T-helper 2 cell treated with Interferon-gamma antibody and Interleukin-4, amounts not matched to agents 5 μg/mL and 100 μg/mL, for 36 hours (primary cell): ENCODE data around the gene CDK9.

ENCODE experiments used
- DNase-seq: peaks from one replicate; pipeline ENCODE4 v3.0.0; 2021; ENCODE audit warnings: low spot score
- H3K27ac Mint-ChIP-seq: one replicate; pipeline ENCODE4 v1.8.0; 2021; ENCODE audit warnings: mild to moderate bottlenecking, mixed read lengths
- H3K27me3 Mint-ChIP-seq: one replicate; pipeline ENCODE4 v1.8.0; 2021; ENCODE audit warnings: low read depth, mixed read lengths
- H3K36me3 Mint-ChIP-seq: one replicate; pipeline ENCODE4 v1.8.0; 2021; ENCODE audit warnings: low read depth, mixed read lengths
- H3K4me1 Mint-ChIP-seq: one replicate; pipeline ENCODE4 v1.8.0; 2021; ENCODE audit warnings: low read depth, mixed read lengths
- H3K4me3 Mint-ChIP-seq: one replicate; pipeline ENCODE4 v1.8.0; 2022; ENCODE audit warnings: mild to moderate bottlenecking, moderate library complexity, mixed read lengths
- H3K9me3 Mint-ChIP-seq: one replicate; pipeline ENCODE4 v1.8.0; 2021; ENCODE audit warnings: mixed read lengths

Gene CDK9

GRCh38 chr9:127792417-127793031 lies 6.7 kb downstream of the CDK9 start:
- H3K27me3 Mint-ChIP-seq, result no peaks in the 10 kb centered on the region
- no peak for DNase-seq
- no peak overlapping the region for H3K27ac Mint-ChIP-seq
- no peak overlapping the region for H3K4me3 Mint-ChIP-seq
- no peaks in the 10 kb centered on the region for H3K9me3 Mint-ChIP-seq
- H3K36me3 Mint-ChIP-seq, result peaks cover 46% of the 10 kb centered on the region
- peaks cover 26% of the 10 kb centered on the region for H3K4me1 Mint-ChIP-seq

DNA sequence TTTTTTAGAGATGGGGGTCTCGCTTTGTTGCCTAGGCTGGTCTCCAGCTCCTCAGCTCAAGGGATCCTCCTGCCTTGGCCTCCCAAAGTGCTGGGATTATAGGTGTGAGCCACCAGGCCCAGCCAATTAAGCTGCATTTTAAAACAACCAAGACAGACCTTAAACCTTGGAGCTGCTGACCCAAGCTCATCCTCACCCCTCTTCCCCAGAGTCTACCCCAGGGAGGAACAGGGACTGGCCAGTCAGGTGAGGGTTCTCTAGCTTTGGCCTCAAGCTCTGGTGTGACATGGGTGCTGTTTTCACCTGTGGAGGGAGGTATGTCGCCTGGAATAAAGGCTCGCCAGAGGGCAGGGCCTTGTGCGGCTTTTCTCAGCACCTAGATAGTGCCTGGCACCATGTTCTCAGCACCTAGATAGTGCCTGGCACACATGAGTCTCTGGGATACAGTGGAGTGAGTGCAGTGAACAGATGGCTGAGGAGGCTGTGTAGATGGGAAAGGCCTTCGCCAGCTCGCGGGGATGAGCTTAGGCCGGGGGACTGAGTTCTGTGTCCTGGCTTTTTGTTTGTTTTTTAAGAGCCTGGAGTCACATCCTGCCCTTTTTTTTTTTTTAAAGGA lies 7.4 kb downstream of the CDK9 start:
- Mint-ChIP-seq H3K36me3 (peaks cover 41% of the 10 kb centered on the region), H3K9me3 (no peaks in the 10 kb centered on the region), H3K4me1 (peaks cover 26% of the 10 kb centered on the region), H3K27me3 (no peaks in the 10 kb centered on the region), H3K27ac (peak overlapping the region; percentile 31), H3K4me3 (no peak overlapping the region)
- no peak for DNase-seq

GRCh38 chr9:127794001-127794791 lies 8.4 kb downstream of the CDK9 start:
- H3K27ac Mint-ChIP-seq, result no peak overlapping the region
- H3K4me1 Mint-ChIP-seq, result peaks cover 27% of the 10 kb centered on the region
- H3K9me3 Mint-ChIP-seq, result no peaks in the 10 kb centered on the region
- no peaks in the 10 kb centered on the region for H3K27me3 Mint-ChIP-seq
- peaks cover 32% of the 10 kb centered on the region for H3K36me3 Mint-ChIP-seq
- DNase-seq, result no peak
- no peak overlapping the region for H3K4me3 Mint-ChIP-seq

GRCh38 chr9:127796225-127796813 lies 10.5 kb downstream of the CDK9 start:
- Mint-ChIP-seq H3K27me3 (no peaks in the 10 kb centered on the region), H3K4me3 (peak overlapping the region; percentile 79), H3K4me1 (peaks cover 26% of the 10 kb centered on the region)

GRCh38 chr9:127796852-127797370 lies 11.1 kb downstream of the CDK9 start:
- H3K36me3 Mint-ChIP-seq, result peaks cover 17% of the 10 kb centered on the region
- no peaks in the 10 kb centered on the region for H3K9me3 Mint-ChIP-seq
- H3K27ac Mint-ChIP-seq, result peak overlapping the region; percentile 87
- no peak for DNase-seq
- H3K4me1 Mint-ChIP-seq, result peaks cover 26% of the 10 kb centered on the region
- H3K27me3 Mint-ChIP-seq, result no peaks in the 10 kb centered on the region
- peak overlapping the region; percentile 79 for H3K4me3 Mint-ChIP-seq

More at GRCh38 chr9:127796225-127796813, 10.5 kb downstream of the CDK9 start:
- Mint-ChIP-seq H3K36me3 (peaks cover 20% of the 10 kb centered on the region), H3K27ac (peak overlapping the region; percentile 87), H3K9me3 (no peaks in the 10 kb centered on the region)
- DNase-seq, result no peak

GRCh38 chr9:127801955-127802575 lies 16.2 kb downstream of the CDK9 start:
- H3K9me3 Mint-ChIP-seq, result no peaks in the 10 kb centered on the region
- H3K4me1 Mint-ChIP-seq, result peaks cover 26% of the 10 kb centered on the region
- DNase-seq, result no peak
- peak overlapping the region; percentile 86 for H3K4me3 Mint-ChIP-seq
- peak overlapping the region; percentile 76 for H3K27ac Mint-ChIP-seq
- H3K36me3 Mint-ChIP-seq, result peaks cover 9% of the 10 kb centered on the region
- H3K27me3 Mint-ChIP-seq, result no peaks in the 10 kb centered on the region

GRCh38 chr9:127802576-127803443 lies 17.0 kb downstream of the CDK9 start, which contains the start of gene FPGS:
TSS of gene FPGS (plus strand) at chr9:127802882. CDS start at chr9:127802925, 43 bp downstream.
- Mint-ChIP-seq H3K4me3 (peak within 1 kb of the TSS; percentile 97), H3K9me3 (no peaks in the 10 kb centered on the region), H3K27ac (peak within 1 kb of the TSS; percentile 94), H3K4me1 (peaks cover 19% of the 10 kb centered on the region), H3K27me3 (no peaks in the 10 kb centered on the region), H3K36me3 (peaks cover 17% of the 10 kb centered on the region)
- DNase-seq, result peak; percentile 82

DNA sequence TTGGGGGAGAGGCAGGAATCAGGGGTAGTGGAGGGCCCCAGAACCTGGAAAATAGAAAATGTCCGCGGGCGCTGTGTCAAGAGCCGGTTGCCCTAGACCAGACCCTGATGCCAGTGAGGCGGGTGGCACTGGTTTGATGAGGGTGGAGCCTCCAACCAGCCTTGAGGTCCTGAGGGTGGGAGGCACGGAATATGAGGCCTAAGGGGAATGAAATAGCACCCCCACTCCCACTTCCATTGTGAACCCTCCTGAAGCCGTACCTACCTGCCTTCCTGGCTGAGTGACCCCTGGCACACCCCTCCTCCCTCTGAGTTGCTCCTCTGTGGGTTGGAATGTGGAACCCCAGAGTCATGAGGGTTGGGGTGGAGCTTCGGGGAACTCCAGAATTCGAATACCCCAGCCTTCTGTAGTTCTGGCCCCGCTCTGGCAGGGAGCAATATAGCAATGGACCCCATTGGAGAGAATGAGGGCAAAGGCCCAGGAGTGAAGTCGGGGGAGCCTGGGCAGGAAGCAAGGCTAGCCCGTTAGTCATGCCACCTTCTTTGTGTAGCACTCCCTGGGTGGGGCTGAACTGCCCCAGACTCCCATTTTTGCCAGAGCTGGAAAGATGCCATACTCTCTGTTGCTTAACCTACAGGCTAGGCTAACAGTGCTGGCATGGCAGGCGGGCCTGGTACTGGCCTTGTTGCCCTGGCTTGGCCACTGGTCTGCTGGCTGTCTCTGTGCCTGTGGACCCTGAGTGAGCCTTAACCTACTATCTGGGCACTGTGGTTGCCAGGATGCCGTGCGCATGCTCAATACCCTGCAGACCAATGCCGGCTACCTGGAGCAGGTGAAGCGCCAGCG lies 17.9 kb downstream of the CDK9 start:
- H3K36me3 Mint-ChIP-seq, result peaks cover 20% of the 10 kb centered on the region
- H3K27me3 Mint-ChIP-seq, result no peaks in the 10 kb centered on the region
- peaks cover 17% of the 10 kb centered on the region for H3K4me1 Mint-ChIP-seq
- no peak for DNase-seq
- peak overlapping the region; percentile 97 for H3K4me3 Mint-ChIP-seq
- H3K9me3 Mint-ChIP-seq, result no peaks in the 10 kb centered on the region
- H3K27ac Mint-ChIP-seq, result peak overlapping the region; percentile 94

- Mint-ChIP-seq H3K4me3 (no peak overlapping the region), H3K36me3 (peaks cover 30% of the 10 kb centered on the region), H3K27me3 (no peaks in the 10 kb centered on the region), H3K4me1 (peaks cover 17% of the 10 kb centered on the region), H3K27ac (no peak overlapping the region), H3K9me3 (no peaks in the 10 kb centered on the region)
- no peak for DNase-seq
Measured at GRCh38 chr9:127805620-127806019, 19.8 kb downstream of the CDK9 start.

GRCh38 chr9:127806871-127807270 lies 21.0 kb downstream of the CDK9 start:
- H3K9me3 Mint-ChIP-seq, result no peaks in the 10 kb centered on the region
- peak overlapping the region; percentile 45 for H3K27ac Mint-ChIP-seq
- no peak for DNase-seq
- no peak overlapping the region for H3K4me3 Mint-ChIP-seq
- H3K27me3 Mint-ChIP-seq, result no peaks in the 10 kb centered on the region
- H3K36me3 Mint-ChIP-seq, result peaks cover 33% of the 10 kb centered on the region
- H3K4me1 Mint-ChIP-seq, result peaks cover 13% of the 10 kb centered on the region

DNA sequence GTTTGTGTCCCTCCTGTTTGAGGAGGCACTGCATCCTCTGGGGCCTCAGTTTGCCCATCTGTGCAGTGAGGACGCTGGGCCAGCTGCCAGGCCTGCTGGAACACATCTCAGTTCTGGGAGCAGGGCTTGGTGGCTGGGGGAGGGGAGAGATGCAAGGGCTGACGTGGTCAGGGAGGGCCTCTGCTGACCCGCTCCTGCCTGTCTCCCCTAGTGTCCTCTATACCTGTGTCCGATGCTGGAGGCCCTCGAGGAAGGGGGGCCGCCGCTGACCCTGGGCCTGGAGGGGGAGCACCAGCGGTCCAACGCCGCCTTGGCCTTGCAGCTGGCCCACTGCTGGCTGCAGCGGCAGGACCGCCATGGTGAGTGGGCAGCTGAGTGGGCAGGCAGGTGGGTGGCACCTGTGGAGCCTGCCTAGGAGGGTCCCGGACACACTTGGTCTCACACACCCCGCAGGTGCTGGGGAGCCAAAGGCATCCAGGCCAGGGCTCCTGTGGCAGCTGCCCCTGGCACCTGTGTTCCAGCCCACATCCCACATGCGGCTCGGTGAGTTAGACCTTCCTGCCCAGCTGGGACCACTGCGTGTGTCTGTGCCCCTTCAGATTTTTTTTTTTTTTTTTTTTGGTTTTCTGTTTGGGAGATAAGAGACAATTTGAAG lies 22.6 kb downstream of the CDK9 start:
- Mint-ChIP-seq H3K27ac (no peak overlapping the region), H3K4me3 (no peak overlapping the region), H3K36me3 (peaks cover 36% of the 10 kb centered on the region), H3K9me3 (no peaks in the 10 kb centered on the region), H3K27me3 (no peaks in the 10 kb centered on the region), H3K4me1 (peaks cover 9% of the 10 kb centered on the region)
- DNase-seq, result no peak
